ENCODE data around the gene SLX4IP. TPM values are rescaled to one million over a fixed set of nuclear protein-coding genes. Genes with fewer than 3 reads are reported as not detected.
"Not testable (repeated sequence)": the region's sequence is repeated elsewhere in the genome, so short reads cannot be mapped to it uniquely, and the experiment has no call there.

The SLX4IP gene
- total and polyA plus RNA-seq, 8 donors = 1.00 to 4.6 (median 2.6) TPM

DNA sequence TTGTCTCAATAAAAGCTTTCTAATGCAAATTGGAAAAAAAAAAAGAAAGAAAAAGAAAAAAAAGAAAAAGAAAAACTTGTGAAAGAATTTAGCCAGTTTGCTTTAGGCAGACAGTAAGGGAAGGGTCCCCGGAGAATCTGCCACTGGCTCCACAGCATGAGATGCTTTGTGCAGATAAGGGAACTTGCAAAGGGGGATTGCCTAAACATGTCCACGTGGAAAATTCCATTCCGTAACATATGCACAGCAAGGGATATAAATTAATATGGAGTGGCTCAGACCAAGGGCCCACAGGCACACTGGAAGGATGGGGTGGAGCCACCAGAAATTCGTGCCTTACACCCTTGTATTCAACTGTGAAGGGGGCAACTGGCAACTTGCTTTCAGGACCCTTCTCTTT lies 46.5 kb upstream of the SLX4IP start:
- Histone ChIP-seq H3K9me3 (no peaks in the 10 kb centered on the region), H3K27me3 (no peaks in the 10 kb centered on the region), H3K27ac (no peak overlapping the region), H3K4me3 (no peak overlapping the region), H3K36me3 (no peaks in the 10 kb centered on the region), H3K4me1 (no peaks in the 10 kb centered on the region)
- intact Hi-C loops (cut with DNase I; ENCODE audit: low total_unique reads) = no loop called here
- no peak for TF ChIP-seq EP300 (IDR thresholded peaks at IDR 0.05)
- TF ChIP-seq, protein P1, sequence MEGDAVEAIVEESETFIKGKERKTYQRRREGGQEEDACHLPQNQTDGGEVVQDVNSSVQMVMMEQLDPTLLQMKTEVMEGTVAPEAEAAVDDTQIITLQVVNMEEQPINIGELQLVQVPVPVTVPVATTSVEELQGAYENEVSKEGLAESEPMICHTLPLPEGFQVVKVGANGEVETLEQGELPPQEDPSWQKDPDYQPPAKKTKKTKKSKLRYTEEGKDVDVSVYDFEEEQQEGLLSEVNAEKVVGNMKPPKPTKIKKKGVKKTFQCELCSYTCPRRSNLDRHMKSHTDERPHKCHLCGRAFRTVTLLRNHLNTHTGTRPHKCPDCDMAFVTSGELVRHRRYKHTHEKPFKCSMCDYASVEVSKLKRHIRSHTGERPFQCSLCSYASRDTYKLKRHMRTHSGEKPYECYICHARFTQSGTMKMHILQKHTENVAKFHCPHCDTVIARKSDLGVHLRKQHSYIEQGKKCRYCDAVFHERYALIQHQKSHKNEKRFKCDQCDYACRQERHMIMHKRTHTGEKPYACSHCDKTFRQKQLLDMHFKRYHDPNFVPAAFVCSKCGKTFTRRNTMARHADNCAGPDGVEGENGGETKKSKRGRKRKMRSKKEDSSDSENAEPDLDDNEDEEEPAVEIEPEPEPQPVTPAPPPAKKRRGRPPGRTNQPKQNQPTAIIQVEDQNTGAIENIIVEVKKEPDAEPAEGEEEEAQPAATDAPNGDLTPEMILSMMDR (IDR thresholded peaks at IDR 0.05) = no peak
- no peak for TF ChIP-seq POLR2A (IDR thresholded peaks at IDR 0.05)
- no peak for TF ChIP-seq POLR2AphosphoS5 (IDR thresholded peaks at IDR 0.05)
- 69 to 80% (median 75%) methylated on average over 4 of the region's 4 CpGs for WGBS, 5 donors
- DNase-seq = no peak

DNA sequence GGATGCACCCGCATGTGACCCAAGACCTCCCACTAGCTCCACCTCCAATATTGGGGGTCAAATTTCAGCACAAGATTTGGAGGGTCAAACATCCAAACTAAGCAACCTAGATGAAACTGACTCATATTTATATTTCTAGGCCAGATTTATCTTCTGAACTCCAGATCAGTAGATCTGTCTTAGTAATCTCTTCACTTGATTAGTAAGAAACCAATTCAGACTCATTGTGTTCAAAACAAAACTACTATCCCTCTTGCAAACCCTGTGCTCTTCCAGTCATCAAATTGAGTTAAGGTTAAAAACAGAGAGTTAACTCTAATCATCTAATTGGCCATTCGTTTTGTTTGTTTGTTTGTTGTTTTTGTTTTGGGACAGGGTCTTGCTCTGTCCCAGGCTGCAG lies 44.4 kb upstream of the SLX4IP start:
- Histone ChIP-seq H3K27me3 (no peaks in the 10 kb centered on the region), H3K4me1 (no peaks in the 10 kb centered on the region), H3K9me3 (no peaks in the 10 kb centered on the region), H3K4me3 (no peak overlapping the region), H3K36me3 (no peaks in the 10 kb centered on the region), H3K27ac (no peak overlapping the region)
- DNase-seq = no peak
- WGBS, 5 donors = 77 to 88% (median 86%) methylated on average over 2 of the region's 2 CpGs
- intact Hi-C loops (cut with DNase I; ENCODE audit: low total_unique reads) = no loop called here
- TF ChIP-seq, protein P1 (IDR thresholded peaks at IDR 0.05) = no peak
- no peak for TF ChIP-seq POLR2AphosphoS5 (IDR thresholded peaks at IDR 0.05)
- TF ChIP-seq POLR2A (IDR thresholded peaks at IDR 0.05) = no peak
- no peak for TF ChIP-seq EP300 (IDR thresholded peaks at IDR 0.05)

DNA sequence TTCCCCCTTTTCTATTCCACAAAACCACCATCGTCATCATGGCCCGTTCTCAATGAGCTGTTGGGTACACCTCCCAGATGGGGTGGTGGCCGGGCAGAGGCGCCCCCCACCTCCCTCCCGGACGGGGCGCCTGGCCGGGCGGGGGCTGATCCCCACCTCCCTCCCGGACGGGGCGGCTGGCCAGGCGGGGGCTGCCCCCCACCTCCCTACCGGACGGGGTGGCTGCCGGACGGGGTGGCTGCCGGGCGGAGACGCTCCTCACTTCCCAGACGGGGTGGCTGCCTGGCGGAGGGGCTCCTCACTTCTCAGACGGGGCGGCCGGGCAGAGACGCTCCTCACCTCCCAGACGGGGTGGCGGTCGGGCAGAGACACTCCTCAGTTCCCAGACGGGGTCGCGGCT lies 40.4 kb upstream of the SLX4IP start:
- H3K9me3 ChIP-seq; intact Hi-C loops (cut with DNase I; ENCODE audit: low total_unique reads); H3K36me3 ChIP-seq; H3K27ac ChIP-seq; H3K4me3 ChIP-seq; H3K4me1 ChIP-seq; DNase-seq; H3K27me3 ChIP-seq: not testable (repeated sequence)
- 80 to 97% (median 96%) methylated on average over 1 to 27 of the region's 32 CpGs for WGBS, 5 donors

DNA sequence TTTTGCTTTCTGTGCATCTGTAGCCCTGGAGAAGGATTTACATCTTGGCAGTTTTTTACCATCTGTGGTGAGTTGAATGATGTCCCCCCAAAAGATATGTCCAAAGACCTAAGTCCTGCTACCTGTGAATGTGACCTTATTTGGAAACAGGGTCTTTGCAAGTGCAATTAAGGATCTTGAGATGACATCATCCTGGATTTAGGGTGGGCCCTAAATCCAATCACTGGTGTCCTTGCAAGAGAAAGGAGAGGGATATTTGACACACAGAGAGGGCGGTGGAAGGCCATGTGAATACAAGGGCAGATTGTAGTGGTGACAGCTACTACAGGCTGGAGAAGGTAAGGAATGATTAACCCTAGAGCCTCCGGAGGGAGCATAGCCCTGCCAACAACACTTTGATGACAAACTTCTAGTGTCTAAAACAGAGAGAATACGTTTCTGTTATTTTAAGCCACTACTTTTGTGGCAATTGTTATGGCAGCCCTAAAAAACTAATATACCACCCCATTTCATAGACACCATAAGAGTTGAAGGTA lies 36.2 kb upstream of the SLX4IP start:
- Histone ChIP-seq H3K27me3 (no peaks in the 10 kb centered on the region), H3K4me1 (no peaks in the 10 kb centered on the region), H3K36me3 (peaks cover 0 to 3% (median 0%) of the 10 kb centered on the region in 4 donors), H3K9me3 (no peaks in the 10 kb centered on the region), H3K27ac (no peak overlapping the region), H3K4me3 (no peak overlapping the region)
- intact Hi-C loops (cut with DNase I; ENCODE audit: low total_unique reads) = no loop called here
- no peak for TF ChIP-seq EP300 (IDR thresholded peaks at IDR 0.05)
- TF ChIP-seq, protein P1 (IDR thresholded peaks at IDR 0.05) = no peak
- no peak for TF ChIP-seq POLR2A (IDR thresholded peaks at IDR 0.05)
- no peak for TF ChIP-seq POLR2AphosphoS5 (IDR thresholded peaks at IDR 0.05)
- DNase-seq = no peak
- 63 to 82% (median 69%) methylated on average over 3 of the region's 3 CpGs for WGBS, 5 donors

DNA sequence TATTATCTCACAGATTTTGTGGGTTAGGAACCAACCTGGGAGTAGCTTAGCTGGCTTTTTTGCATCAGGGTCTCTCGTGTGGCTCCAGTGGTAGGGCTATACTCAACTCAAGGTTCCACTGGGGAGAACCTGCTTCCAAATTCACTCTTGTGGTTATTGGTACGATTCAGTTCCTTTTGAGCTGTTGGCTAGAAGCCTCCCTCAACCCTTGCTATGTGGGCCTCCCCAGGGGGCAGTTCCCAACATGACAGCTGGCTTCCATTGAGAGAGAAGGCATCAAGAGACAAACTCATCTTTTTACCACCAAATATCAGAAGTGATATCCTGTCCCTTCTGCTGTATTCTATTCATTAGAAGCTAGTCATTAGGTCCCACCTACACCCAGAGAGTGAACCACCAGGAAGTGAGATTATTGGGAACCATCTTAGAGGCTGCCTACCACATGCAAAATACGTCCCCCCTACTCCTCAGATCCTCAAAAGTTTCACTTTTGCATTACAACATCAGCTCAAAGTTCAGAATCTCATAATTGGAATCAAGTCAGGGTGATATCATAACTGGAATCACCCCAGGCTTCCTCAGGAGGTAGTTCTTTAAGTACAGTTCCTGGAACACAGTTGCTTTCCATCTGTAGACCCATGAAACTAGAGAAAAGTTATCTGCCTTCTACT lies 32.0 kb upstream of the SLX4IP start:
- intact Hi-C loops (cut with DNase I; ENCODE audit: low total_unique reads) = no loop called here
- Histone ChIP-seq H3K9me3 (no peaks in the 10 kb centered on the region), H3K27ac (no peak overlapping the region), H3K27me3 (no peaks in the 10 kb centered on the region), H3K36me3 (peaks cover 11 to 37% (median 31%) of the 10 kb centered on the region in 4 donors), H3K4me1 (no peaks in the 10 kb centered on the region), H3K4me3 (no peak overlapping the region)
- WGBS, 5 donors = 83 to 91% (median 90%) methylated on average over 3 of the region's 3 CpGs
- no peak for DNase-seq
- TF ChIP-seq POLR2A (IDR thresholded peaks at IDR 0.05) = no peak
- TF ChIP-seq POLR2AphosphoS5 (IDR thresholded peaks at IDR 0.05) = no peak
- TF ChIP-seq, protein P1 (IDR thresholded peaks at IDR 0.05) = no peak
- no peak for TF ChIP-seq EP300 (IDR thresholded peaks at IDR 0.05)
